SIG-M5 (cell line): ENCODE data around the gene TMEM259.

Experiments
- DNase-seq: peaks from one replicate; lab custom pipeline; 2025; lab: John Stamatoyannopoulos, UW

TMEM259 gene

GRCh38 chr19:986083-986482, 34.8 kb downstream of the TMEM259 start:
- no peak for DNase-seq

- no peak for DNase-seq
These were observed 36.6 kb downstream of the TMEM259 start, which contains the start of gene WDR18 for GRCh38 chr19:984165-984967. WDR18 (plus strand) TSS chr19:984345; CDS start chr19:984354, 9 bp downstream.

- DNase-seq, result no peak
These were observed 38.3 kb downstream of the TMEM259 start for GRCh38 chr19:982567-983170.

DNA sequence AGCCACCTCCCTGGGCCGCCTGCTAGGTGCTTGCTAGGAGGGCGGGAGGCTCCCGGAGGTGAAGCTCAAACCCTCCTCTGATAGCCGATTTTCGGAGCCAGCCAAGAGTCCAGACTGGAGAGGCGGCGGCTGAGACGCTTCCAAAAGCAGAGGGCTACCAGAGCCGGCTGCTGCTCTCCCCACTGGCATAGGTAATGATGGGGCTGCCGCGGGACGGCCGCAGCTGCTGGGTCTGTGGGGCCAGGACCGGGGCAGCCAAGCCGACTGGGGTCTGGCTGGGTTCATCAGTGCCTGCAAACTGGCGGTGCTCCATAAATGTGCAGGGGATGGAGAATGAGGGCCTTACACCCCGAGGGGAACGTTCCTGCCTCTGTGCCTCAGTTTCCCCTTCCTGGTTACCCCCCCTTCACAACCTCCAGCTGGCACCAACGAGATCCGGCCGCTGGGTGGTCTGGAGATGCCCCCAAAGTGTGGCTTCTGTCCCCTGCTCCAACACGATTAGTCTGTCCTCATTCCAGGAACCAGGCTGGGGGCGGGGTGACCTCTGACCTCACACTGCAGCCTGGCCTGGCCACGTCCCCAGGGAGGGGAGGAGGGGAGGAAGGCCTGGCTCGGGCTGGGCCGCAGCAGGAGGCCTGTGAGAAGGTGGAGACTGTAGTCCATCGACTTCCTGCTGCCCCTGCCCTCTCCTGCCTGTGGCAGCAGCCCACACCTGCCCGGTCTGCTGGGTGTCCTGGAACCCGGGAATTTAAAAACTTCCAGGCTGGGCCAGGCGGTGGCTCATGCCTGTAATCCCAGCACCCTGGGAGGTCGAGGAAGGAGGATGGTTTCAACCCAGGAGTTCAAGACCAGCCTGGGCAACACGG, 40.6 kb downstream of the TMEM259 start:
- DNase-seq, result no peak

- DNase-seq, result no peak
These were observed 41.6 kb downstream of the TMEM259 start for GRCh38 chr19:979318-979741.

DNA sequence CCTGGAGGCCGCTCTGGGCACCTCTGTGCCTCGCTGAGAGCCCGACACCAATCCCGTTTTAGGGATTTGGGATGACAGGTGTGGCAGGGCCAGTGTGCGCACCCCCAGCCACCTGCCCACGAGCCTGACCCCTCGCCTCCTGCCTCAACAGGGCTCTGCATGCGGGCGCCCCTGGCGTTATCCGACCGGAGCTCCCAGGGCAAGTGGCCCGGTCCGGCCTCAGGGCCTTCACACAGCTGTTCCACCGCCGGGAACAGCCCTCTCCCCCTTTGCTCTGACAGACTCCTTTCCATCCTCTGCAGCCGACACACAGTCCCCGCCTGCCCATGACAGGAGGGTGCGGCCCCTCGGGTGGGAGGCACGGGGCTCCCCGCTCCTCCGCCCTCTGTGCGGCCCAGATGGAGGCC, 43.9 kb downstream of the TMEM259 start:
- no peak for DNase-seq

DNA sequence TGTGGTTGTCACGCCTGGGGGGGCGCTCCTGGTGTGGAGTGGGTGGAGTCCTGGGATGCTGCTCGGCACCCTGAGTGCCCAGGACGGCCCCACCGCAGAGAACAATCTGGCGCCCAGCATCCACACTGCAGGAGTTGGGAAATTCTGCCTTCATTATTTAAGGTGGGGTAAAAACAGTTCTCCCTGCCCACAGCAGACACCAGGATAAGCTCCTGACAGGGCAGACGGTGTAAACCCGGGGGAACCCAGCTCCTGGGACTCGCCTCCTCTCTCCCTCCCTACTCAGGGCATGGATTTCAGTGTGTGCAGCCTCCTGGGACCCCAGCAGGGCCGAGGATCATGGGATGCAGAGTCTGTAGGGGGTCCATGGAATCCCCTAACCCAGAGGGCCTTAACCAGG, 44.4 kb downstream of the TMEM259 start:
- DNase-seq, result no peak

DNA sequence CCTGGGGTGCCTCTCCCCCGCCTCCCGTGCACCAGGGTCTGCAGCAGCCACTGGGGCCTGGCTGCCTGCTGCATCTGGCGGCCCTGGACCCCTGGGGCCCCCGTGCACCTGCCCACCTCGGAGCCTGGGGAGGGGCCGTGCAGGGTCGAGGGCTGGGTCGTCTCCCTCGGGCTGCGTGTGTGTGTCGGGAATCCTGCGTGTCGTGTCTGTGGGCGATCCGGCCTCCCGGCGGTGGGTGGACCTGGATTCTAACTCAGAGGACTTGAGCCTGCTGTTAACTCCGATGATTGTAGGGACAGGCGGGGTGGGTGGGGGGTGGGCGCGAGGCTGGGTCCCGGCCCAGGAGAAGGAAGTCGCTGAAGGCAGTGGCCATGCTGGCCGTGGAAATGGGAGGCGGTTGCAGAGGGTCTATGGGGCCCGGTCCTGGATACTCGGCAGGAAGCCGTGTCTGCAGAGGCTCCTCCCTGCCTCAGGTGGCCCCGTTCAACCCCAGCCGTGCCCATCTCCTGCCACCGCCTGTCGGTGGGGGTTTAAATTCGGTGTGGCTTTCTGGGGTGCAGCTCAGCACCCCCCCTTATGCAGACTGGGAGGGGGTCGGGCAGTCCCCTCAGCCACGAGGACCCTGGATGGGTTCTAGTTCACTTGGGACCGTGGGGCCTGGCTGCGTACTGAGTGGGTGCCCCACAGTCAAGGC, 46.2 kb downstream of the TMEM259 start:
- DNase-seq, result no peak

GRCh38 chr19:973726-974563, 47.0 kb downstream of the TMEM259 start:
- no peak for DNase-seq

DNA sequence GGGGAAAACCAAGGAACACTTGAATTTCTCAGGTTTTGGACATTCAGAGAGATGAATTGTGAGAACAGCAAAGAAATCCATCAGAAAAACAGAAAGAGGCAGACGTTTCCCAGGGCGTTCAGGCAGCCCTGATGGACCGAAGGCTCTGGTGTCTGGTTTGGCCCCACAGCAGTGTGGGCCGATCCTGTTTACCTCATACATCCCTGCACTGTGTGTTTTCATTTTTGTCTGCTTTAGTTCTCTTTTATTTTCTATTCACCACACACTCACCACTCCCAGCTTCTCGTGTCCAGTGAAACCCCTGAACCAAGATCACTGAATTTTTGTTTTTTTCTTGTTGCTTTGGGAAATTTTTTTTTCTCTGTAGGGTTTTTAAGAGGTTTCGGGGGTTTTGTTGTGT, 48.6 kb downstream of the TMEM259 start:
- no peak for DNase-seq

- no peak for DNase-seq
These were observed 49.1 kb downstream of the TMEM259 start for GRCh38 chr19:971795-972194.

DNA sequence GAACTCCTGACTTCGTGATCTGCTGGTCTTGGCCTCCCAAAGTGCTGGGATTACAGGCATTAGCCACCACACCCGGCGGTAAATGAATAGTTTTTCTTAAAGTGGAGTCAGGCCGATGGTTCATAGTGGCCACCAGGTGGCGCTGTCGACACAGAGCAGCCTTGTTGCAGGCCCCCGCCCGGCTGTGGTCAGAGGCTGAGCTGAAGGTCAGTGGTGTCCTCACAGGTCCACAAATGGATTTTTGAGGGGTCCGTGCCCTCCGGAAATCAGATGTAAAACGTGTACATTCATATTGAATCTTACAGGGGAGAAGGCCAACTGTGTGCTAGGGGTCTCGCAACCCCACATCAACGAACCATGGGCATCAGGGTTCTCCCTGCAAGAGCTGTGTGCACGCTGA, 50.2 kb downstream of the TMEM259 start:
- no peak for DNase-seq

- DNase-seq, result no peak
These were observed 54.3 kb downstream of the TMEM259 start for GRCh38 chr19:966485-967088.

DNA sequence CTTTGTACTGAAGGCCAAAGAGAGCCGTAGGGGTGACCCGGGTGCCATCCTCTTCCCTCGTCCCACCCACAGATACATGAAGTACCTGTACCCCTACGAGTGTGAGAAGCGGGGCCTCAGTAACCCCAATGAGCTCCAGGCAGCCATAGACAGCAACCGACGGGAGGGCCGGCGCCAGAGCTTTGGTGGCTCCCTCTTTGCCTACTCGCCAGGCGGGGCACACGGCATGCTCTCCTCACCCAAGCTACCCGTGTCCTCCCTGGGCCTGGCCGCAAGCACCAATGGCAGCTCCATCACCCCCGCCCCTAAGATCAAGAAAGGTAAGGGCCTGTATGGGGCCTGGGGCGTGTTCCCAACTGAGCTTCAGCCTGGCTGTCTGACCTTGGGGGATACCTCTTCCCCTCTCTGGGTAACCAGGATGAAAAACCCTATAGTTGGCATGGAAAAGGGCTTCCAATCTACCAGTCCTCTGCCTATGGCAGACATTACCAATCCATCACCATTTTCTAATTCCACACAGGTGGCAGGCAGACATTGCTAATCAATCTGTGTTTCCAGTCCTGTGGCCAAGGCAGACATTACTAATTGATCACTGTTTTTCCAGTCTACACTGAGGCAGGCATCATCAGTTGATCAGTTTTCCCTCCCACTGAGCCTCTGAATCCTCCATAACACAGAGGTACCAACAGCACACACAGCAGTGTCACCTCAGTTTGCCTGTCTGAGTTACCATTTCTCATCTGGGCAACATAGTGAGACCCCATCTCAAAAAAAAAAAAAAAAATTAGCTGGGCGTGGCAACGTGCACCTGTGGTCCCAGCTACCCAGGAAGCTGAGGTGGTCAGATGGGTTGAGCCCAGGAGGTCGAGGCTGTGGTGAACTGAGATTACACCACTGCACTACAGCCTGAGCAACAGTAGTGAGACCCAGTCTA, 55.9 kb downstream of the TMEM259 start:
- DNase-seq, result no peak

GRCh38 chr19:964116-964520, 56.8 kb downstream of the TMEM259 start:
- no peak for DNase-seq

DNA sequence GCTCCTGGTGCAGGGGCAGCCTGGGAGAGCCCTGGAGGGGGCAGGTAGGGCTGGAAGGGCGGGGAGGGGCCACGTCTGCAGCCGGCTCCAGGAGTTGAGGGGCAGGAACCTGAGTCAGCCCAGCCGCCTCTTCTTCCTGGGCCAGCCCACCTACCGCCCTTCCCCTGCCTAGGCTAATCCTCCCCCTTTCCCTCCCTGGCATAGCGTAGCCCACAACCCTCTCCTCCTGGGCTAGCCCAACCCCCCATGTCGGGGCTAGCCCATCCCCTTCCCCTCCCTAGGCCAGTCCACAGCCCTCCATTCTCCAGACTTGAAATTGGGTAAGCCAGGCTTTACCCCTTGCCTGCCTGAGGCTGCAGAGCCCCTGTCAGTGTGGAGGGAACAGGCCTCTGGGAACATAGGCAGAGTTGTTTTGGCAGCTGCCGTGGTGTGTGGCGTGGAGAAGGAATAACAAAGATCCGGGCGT, 57.4 kb downstream of the TMEM259 start:
- DNase-seq, result no peak

GRCh38 chr19:962683-963400, 58.1 kb downstream of the TMEM259 start:
- no peak for DNase-seq

GRCh38 chr19:961866-962620, 58.9 kb downstream of the TMEM259 start:
- DNase-seq, result no peak
